ENCODE measurements around the gene BNIP5.

DNA sequence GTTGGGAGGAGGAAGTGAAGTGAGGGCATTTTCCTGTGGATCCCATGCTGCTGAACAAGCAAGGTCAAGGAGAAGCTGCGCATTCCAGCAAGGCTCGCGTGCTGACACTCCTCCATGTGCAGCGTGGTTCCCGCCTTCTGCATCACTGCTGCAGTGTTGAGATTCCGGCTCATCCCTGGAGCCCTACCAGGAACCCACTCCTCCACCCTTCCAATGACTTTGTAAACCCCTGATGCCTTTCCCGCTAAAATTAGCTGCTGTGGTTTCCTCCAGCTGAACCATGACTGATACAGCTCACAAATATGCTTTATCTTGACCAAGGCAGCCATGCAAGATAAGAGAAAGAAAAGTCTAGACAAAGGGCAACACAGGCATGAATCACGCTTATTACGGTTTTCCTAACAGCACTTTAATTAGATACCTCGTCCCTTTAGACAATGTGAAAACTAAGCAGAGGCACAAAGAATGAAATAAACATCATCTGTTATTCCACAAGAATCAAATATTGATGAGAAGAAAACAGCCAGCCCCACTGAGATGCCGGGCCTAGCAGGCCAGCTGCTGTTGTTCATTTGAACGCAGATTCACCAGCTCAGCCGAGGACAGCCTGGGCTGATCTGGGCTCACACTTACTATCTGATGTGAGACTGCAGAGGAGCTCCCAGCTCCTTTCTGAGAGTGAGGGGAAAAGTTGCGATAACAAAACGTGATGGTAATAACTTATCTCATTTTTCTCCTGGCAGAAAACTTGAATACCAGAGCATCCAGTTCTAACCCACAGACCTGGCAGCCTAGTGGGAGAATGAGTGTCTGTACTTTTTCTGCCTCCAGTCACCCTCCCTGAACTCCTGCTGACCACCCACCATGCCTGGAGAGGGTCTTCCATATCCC lies 14.2 kb upstream of the BNIP5 start:
- TF ChIP-seq POLR2AphosphoS5 (IDR thresholded peaks at IDR 0.05; ENCODE audit: borderline replicate concordance, low read depth, low read length) (no peak), FOXP2 (optimal IDR thresholded peaks at IDR 0.05; ENCODE audit: control extremely low read depth, extremely low read length, insufficient read depth) (no peak), EZH2 (IDR thresholded peaks at IDR 0.05) (no peak)
